ENCODE measurements around the gene WBP1L.

The WBP1L gene

GRCh38 chr10:102780527-102780808, 36.7 kb downstream of the WBP1L start:
- DNase-seq (ENCODE audit: low spot score), result no peak

GRCh38 chr10:102781090-102781920, 37.6 kb downstream of the WBP1L start:
- DNase-seq (ENCODE audit: low spot score), result peak; percentile 68

GRCh38 chr10:102781921-102782557, 38.3 kb downstream of the WBP1L start:
- DNase-seq (ENCODE audit: low spot score), result no peak

GRCh38 chr10:102782673-102783551, 39.2 kb downstream of the WBP1L start:
- peak; percentile 73 for DNase-seq (ENCODE audit: low spot score)

- DNase-seq (ENCODE audit: low spot score), result no peak
Observed at GRCh38 chr10:102783568-102783967, 39.8 kb downstream of the WBP1L start.

- no peak for DNase-seq (ENCODE audit: low spot score)
Observed at GRCh38 chr10:102785818-102786217, 42.1 kb downstream of the WBP1L start.

GRCh38 chr10:102791754-102792395, 48.1 kb downstream of the WBP1L start:
- DNase-seq (ENCODE audit: low spot score), result no peak

- DNase-seq (ENCODE audit: low spot score), result no peak
Observed at GRCh38 chr10:102795453-102796406, 52.0 kb downstream of the WBP1L start.

- peak; percentile 85 for DNase-seq (ENCODE audit: low spot score)
Observed at GRCh38 chr10:102796407-102797176, 52.8 kb downstream of the WBP1L start.

- no peak for DNase-seq (ENCODE audit: low spot score)
Observed at GRCh38 chr10:102799691-102800471, 56.1 kb downstream of the WBP1L start.

GRCh38 chr10:102800611-102801335, 57.0 kb downstream of the WBP1L start:
- DNase-seq (ENCODE audit: low spot score), result no peak

- no peak for DNase-seq (ENCODE audit: low spot score)
Observed at GRCh38 chr10:102801496-102801895, 57.7 kb downstream of the WBP1L start.

- no peak for DNase-seq (ENCODE audit: low spot score)
Observed at GRCh38 chr10:102801978-102802377, 58.2 kb downstream of the WBP1L start.

- no peak for DNase-seq (ENCODE audit: low spot score)
Observed at GRCh38 chr10:102802920-102803534, 59.3 kb downstream of the WBP1L start.

- DNase-seq (ENCODE audit: low spot score), result no peak
Observed at GRCh38 chr10:102804382-102805055, 60.8 kb downstream of the WBP1L start.

GRCh38 chr10:102808380-102808779, 64.6 kb downstream of the WBP1L start:
- DNase-seq (ENCODE audit: low spot score), result no peak

GRCh38 chr10:102811346-102811745, 67.6 kb downstream of the WBP1L start:
- no peak for DNase-seq (ENCODE audit: low spot score)

Data from left forelimb (tissue), 1 donor.